ENCODE measurements around the gene PBX4.

- TF ChIP-seq POLR2A (IDR thresholded peaks at IDR 0.05; ENCODE audit: low read length) (no peak), GATA1 (IDR thresholded peaks at IDR 0.05; ENCODE audit: low read depth, low read length) (no peak)
Measured at GRCh38 chr19:19529783-19530422, 88.6 kb downstream of the PBX4 start.
